ENCODE measurements around the gene GATB.

GATB gene

GRCh38 chr4:151692821-151693673, 67.8 kb downstream of the GATB start:
- no peak overlapping the region for H3K4me3 ChIP-seq (ENCODE audit: low read depth, low read length)
- TF ChIP-seq, protein P1, sequence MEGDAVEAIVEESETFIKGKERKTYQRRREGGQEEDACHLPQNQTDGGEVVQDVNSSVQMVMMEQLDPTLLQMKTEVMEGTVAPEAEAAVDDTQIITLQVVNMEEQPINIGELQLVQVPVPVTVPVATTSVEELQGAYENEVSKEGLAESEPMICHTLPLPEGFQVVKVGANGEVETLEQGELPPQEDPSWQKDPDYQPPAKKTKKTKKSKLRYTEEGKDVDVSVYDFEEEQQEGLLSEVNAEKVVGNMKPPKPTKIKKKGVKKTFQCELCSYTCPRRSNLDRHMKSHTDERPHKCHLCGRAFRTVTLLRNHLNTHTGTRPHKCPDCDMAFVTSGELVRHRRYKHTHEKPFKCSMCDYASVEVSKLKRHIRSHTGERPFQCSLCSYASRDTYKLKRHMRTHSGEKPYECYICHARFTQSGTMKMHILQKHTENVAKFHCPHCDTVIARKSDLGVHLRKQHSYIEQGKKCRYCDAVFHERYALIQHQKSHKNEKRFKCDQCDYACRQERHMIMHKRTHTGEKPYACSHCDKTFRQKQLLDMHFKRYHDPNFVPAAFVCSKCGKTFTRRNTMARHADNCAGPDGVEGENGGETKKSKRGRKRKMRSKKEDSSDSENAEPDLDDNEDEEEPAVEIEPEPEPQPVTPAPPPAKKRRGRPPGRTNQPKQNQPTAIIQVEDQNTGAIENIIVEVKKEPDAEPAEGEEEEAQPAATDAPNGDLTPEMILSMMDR (IDR thresholded peaks at IDR 0.05; ENCODE audit: control insufficient read depth, extremely low read depth, insufficient read depth) = no peak
- DNase-seq (ENCODE audit: low read depth) = no peak

DNA sequence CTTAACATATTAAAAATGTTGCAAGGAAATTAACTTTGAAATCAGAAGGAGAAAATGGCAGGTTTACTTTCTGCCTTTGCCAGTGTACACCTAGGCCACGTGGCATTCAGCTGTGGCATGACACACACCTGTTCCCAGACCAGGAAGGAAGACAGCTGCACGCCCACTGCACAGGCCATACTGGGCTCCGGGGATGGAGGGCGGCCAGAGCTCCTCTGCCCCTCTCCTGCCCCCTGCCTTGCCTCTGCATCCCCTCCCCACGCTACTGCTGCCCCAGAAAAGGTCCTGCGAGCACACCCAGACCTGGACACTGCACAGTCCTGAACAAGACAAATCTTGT, 68.4 kb downstream of the GATB start:
- H3K4me3 ChIP-seq (ENCODE audit: low read depth, low read length) = no peak overlapping the region
- DNase-seq (ENCODE audit: low read depth) = no peak
- TF ChIP-seq, protein P1 (IDR thresholded peaks at IDR 0.05; ENCODE audit: control insufficient read depth, extremely low read depth, insufficient read depth) = no peak

DNA sequence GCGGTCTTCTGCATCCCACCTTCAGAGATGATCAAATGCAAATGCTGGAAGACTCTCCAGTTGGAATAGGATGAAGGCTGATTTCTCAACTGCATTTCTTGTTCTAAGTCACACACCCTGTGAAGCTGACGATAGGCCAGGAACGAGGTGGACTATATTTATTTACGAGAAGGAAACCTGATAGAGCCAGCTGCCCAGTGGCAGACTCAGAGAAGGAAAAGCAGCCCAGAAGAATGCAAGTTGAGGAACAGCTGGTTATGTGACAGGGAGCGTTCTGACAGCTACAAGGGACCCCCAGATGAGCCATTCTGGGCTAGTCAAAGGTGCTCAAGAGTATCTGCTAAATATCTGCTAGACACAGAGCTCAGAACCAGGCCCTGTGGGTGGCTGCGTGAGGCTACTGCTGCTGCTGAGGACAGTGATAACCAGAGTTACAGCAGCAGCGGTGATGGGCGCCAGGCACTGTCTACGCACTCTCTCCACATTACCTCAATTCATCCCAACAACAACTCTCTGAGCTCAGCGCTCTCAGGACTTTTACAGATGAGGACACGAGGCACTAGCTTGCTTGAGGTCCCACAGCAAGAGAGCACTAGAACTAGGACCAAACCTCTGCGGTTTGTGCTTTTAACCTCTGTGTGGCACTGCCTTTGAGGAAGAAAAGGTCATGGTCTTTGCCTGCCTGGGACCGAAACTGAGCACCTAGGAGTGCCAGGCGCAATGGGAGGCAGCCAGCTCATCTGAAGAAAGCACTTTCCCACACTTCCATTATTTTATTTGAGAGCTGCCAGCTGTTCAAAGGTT, 69.0 kb downstream of the GATB start:
- TF ChIP-seq, protein P1 (IDR thresholded peaks at IDR 0.05; ENCODE audit: control insufficient read depth, extremely low read depth, insufficient read depth) = no peak
- H3K4me3 ChIP-seq (ENCODE audit: low read depth, low read length) = no peak overlapping the region
- DNase-seq (ENCODE audit: low read depth) = no peak

DNA sequence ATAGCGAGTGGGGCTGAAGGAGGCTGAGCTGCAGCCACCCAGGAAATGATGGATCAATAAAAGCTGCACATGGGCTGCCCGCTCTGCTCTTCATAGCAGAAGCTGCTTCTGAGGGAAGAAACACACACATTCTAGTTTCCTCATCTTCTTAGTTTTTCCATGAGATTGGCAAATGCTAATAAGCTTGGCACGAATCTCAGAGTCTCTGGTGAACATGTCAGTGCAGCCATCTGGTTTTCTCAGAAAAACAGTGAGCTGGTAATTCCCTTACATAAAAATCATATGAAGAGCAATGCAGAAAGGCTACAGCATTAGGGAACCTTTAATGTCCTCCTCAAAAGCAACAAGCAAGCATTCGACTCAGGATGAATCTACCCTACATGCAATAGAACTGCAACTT, 69.9 kb downstream of the GATB start:
- TF ChIP-seq, protein P1 (IDR thresholded peaks at IDR 0.05; ENCODE audit: control insufficient read depth, extremely low read depth, insufficient read depth) = no peak
- H3K4me3 ChIP-seq (ENCODE audit: low read depth, low read length) = no peak overlapping the region
- no peak for DNase-seq (ENCODE audit: low read depth)

DNA sequence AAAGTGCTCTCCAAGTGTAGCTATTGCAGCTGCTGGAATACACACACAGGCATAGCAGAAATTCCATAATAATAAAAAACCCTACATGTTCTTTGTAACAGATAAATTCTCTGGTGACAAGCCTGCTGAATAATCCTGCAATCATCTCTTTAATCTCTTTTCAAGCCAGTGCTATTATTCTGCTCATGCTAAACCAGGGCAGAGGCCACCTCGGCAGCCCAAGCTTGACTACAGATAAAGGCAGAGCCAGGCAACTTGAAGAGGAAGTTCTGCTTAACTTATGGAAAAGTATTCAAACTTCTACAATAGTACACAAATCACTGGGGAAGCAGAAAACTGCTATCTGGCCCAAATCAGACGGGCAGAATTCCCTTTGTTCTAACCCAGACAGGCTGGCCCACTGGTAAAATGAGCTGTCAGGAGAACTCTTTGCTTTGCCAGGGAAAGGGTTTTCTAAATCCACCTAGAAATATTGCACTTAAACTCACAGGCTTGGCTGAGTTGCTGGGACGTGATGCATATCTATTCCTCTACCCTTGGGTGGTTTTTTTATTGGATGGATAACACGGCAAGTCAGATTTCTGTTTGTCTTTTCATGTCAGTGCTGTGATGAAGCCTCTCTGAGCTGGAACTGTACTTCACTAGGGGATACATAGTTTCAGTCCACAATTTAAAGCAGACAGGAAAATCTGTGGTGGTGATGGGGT, 70.5 kb downstream of the GATB start:
- TF ChIP-seq, protein P1 (IDR thresholded peaks at IDR 0.05; ENCODE audit: control insufficient read depth, extremely low read depth, insufficient read depth) = no peak
- no peak for DNase-seq (ENCODE audit: low read depth)
- no peak overlapping the region for H3K4me3 ChIP-seq (ENCODE audit: low read depth, low read length)

DNA sequence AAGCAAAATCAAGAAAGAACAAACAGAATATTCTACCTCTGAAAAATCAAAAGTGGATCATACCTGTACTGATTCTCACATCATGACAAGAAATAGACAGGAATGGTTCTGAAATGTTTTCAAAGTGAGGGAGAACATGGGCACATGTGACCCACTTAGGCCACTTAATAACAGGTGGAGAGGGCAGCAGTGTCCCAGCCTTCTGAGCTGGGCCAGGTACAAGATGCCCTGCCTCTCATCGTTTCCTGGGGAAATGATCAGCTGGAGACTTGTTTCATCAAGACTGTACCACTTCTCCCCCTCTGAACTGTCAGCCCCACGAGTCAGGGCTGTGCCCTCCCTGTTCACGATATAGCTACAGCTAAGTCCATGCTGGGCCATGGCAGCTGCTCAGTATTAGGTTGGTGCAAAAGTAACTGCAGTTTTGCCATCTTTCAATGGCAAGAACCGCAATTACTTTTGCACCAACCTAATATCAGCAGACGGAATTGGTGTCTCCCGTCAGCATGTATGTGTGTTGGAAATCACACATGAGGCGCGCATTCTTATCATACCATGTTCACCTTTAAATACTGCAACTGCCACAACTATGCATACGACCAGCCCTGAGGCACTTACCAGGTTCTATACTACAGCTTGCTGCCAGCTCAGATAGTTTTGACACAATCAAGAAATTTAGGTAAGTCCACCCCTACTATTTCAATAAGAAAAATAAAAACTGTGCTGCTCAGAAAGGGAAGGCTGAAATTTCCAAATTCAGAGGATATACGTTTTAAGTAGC, 71.4 kb downstream of the GATB start:
- TF ChIP-seq, protein P1 (IDR thresholded peaks at IDR 0.05; ENCODE audit: control insufficient read depth, extremely low read depth, insufficient read depth) = no peak
- no peak overlapping the region for H3K4me3 ChIP-seq (ENCODE audit: low read depth, low read length)
- no peak for DNase-seq (ENCODE audit: low read depth)
